CD4-positive, alpha-beta T cell (primary cell): Measurements from ENCODE around the gene KRTAP12-2. TPM values are rescaled to one million over a fixed set of nuclear protein-coding genes. Genes with fewer than 3 reads are reported as not detected.

ENCODE experiments used
- ATAC-seq: fragments of 200-7000 bp; cut with Tn5 transposase; one replicate; pipeline ENCODE4 v1.10.0; 2022; ENCODE audit warnings: mild to moderate bottlenecking; ENCODE audit not compliant: poor library complexity
- CTCF ChIA-PET: fragments of 350-600 bp; sonication (Branson Sonifier 250); formaldehyde crosslinking; loops from one replicate; lab custom pipeline; 2021; ENCODE audit warnings: antibody characterized with exemption, inconsistent platforms; lab: Charles Lee
- POLR2A ChIA-PET: fragments of 350-600 bp; sonication (Branson Sonifier 250); formaldehyde crosslinking; loops from one replicate; lab custom pipeline; 2021; ENCODE audit warnings: antibody characterized with exemption, inconsistent platforms; lab: Charles Lee
- DNase-seq, 14 experiments: peaks; one replicate each; pipeline ENCODE4 v3.0.0-alpha.2; 2013 to 2020; ENCODE audit warnings: mixed read lengths in 2 of 14
- H3K27ac ChIP-seq, 2 donors: one replicate each; pipeline versions ENCODE4 v1.5.1 to v1.7.0; 2013; ENCODE audit warnings: low read length in 2 of 2, low read depth in 1 of 2, mild to moderate bottlenecking in 1 of 2
- H3K27me3 ChIP-seq, 2 experiments: 1 replicate in 1 of 2; 2 replicates in 1 of 2; pipeline versions ENCODE4 v1.6.1 to v1.7.0; 2013; ENCODE audit warnings: low read length in 2 of 2, control low read depth in 1 of 2, mild to moderate bottlenecking in 1 of 2, moderate library complexity in 1 of 2; ENCODE audit not compliant: insufficient read depth in 2 of 2, control insufficient read depth in 1 of 2
- H3K36me3 ChIP-seq: one replicate; pipeline ENCODE4 v1.6.1; 2013; ENCODE audit warnings: low read length, control low read depth; ENCODE audit not compliant: insufficient read depth
- H3K4me1 ChIP-seq: one replicate; pipeline ENCODE4 v1.6.1; 2013; ENCODE audit warnings: low read length, control low read depth; ENCODE audit not compliant: insufficient read depth
- H3K4me3 ChIP-seq: one replicate; pipeline ENCODE4 v1.5.1; 2013; ENCODE audit warnings: mild to moderate bottlenecking, low read length, moderate library complexity
- H3K9me3 ChIP-seq, 2 experiments: 1 replicate in 1 of 2; 2 replicates in 1 of 2; pipeline versions ENCODE4 v1.6.1 to v1.7.0; 2013; ENCODE audit warnings: low read length in 2 of 2, mild to moderate bottlenecking in 2 of 2, control low read depth in 1 of 2, moderate library complexity in 1 of 2; ENCODE audit not compliant: control insufficient read depth in 1 of 2, insufficient read depth in 1 of 2
- H3K27ac Mint-ChIP-seq: one replicate; pipeline ENCODE4 v1.8.0; 2020; ENCODE audit warnings: mixed read lengths
- H3K27me3 Mint-ChIP-seq: one replicate; pipeline ENCODE4 v1.8.0; 2021; ENCODE audit warnings: mixed read lengths
- H3K36me3 Mint-ChIP-seq: one replicate; pipeline ENCODE4 v1.8.0; 2021; ENCODE audit warnings: low read depth, mixed read lengths
- H3K4me1 Mint-ChIP-seq: one replicate; pipeline ENCODE4 v1.8.0; 2021; ENCODE audit warnings: low read depth, mixed read lengths
- H3K4me3 Mint-ChIP-seq: one replicate; pipeline ENCODE4 v1.8.0; 2020; ENCODE audit warnings: mild to moderate bottlenecking, mixed read lengths
- H3K9me3 Mint-ChIP-seq: one replicate; pipeline ENCODE4 v1.8.0; 2020; ENCODE audit warnings: mixed read lengths
- CTCF ChIP-seq: fragments of 200-600 bp; IDR thresholded peaks from one replicate; pipeline ENCODE4 v1.8.0; 2022; ENCODE audit warnings: antibody characterized with exemption, mild to moderate bottlenecking
- intact Hi-C, 2 experiments: fragments of 100-400 bp; cut with DNase I in 1 of 2; cut with micrococcal nuclease in 1 of 2; formaldehyde crosslinking; loops; one replicate each; pipeline versions ENCODE4 v1.15.1 to v1.9.0; 2023 to 2025; cut with DNase I, micrococcal nuclease
- total RNA-seq, 174 experiments: library from RNA in 2 of 174; stranded (reverse) in 2 of 174; gene quantifications; one replicate each; pipeline ENCODE4 v1.2.3 and lab custom pipeline; 2021 to 2026

The KRTAP12-2 gene
- total RNA-seq, 2 experiments from 2014 or later = not detected

DNA sequence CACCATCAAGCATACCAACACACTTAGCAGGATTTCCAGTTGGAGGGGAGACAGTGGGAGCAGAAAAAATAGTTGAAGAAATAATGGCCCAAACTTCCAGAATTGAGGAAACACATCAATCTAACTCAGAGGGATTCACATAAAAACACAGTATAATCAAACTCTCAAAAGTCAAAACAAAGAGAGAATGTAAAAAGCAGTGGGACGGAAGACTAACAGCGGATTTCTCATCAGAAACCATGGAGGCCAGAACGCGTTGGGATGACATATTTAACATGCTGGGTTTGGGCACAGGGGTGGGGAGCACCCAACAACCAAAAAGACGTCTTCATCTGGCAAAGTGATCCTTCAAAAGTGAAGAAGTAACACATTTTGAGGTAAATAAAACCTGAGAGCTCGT, 46.8 kb downstream of the KRTAP12-2 start:
- intact Hi-C loops = loop anchor here (2.0 to 10.0 kb wide), 5 partner anchors 32 to 102 kb away; partner anchors contain the start of genes KRTAP10-1 (in 1 of the 2), KRTAP12-3 (in 1 of the 2) and KRTAP12-4 (in 1 of the 2)
- Histone ChIP-seq H3K4me3 (no peak overlapping the region), H3K9me3 (peaks cover 12 to 26% of the 10 kb centered on the region in 2 experiments), H3K27me3 (no peaks in the 10 kb centered on the region), H3K36me3 (no peaks in the 10 kb centered on the region), H3K27ac (peak overlapping the region; percentile 44 to 74), H3K4me1 (peaks cover 42% of the 10 kb centered on the region)
- no peak for TF ChIP-seq CTCF
- Mint-ChIP-seq H3K4me3 (peak overlapping the region; percentile 62), H3K4me1 (peaks cover 48% of the 10 kb centered on the region), H3K27ac (peak overlapping the region; percentile 88), H3K9me3 (peaks cover 28% of the 10 kb centered on the region), H3K27me3 (no peaks in the 10 kb centered on the region), H3K36me3 (peaks cover 53% of the 10 kb centered on the region)
- ATAC-seq (no peak), DNase-seq (no peak)
- CTCF ChIA-PET = no interaction called here
- POLR2A ChIA-PET = interaction anchor here (1.3 to 2.4 kb wide), 5 partner anchors 11 to 198 kb away, joined by 4 to 40 read pairs (median 5); partner anchors contain the start of genes KRTAP12-3 and SUMO3

DNA sequence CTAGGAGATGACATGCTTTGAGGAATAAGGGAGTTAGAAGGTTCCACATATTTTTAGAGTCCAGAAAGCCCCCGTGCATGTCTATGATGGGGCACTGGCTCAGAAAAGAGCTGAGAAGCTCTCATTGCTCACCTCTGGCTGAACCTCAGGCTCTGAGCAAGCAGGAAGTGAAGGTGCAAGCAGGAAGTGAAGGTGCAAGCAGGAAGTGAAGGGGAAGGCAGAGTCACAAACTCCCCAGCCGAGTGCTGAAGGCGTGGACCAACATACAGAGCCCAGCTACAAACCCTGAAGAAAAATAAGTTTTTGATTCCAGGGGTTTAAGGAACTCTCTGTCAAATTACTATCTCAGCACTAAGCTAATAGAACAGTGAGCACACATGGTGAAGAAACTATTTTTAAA, 47.8 kb downstream of the KRTAP12-2 start:
- ATAC-seq = peak; percentile 98
- peak overlapping the region; percentile 44 to 74 for H3K27ac ChIP-seq

GRCh38 chr21:44618504-44618903, 48.2 kb downstream of the KRTAP12-2 start:
- intact Hi-C loops = loop anchor here (2.0 to 10.0 kb wide), 5 partner anchors 34 to 104 kb away; partner anchors contain the start of genes KRTAP10-1 (in 1 of the 2), KRTAP12-3 (in 1 of the 2) and KRTAP12-4 (in 1 of the 2)
- H3K27me3 Mint-ChIP-seq = no peaks in the 10 kb centered on the region
- TF ChIP-seq CTCF = no peak
- DNase-seq (peak in 4 of 14 experiments; percentile 23 to 55 (median 34)), ATAC-seq (peak; percentile 55)
- H3K4me1 Mint-ChIP-seq = peaks cover 52% of the 10 kb centered on the region
- H3K4me3 Mint-ChIP-seq = peak overlapping the region; percentile 31
- Histone ChIP-seq H3K9me3 (peaks cover 12 to 13% of the 10 kb centered on the region in 2 experiments), H3K4me1 (peaks cover 42% of the 10 kb centered on the region), H3K36me3 (no peaks in the 10 kb centered on the region), H3K4me3 (no peak overlapping the region), H3K27me3 (no peaks in the 10 kb centered on the region), H3K27ac (peak overlapping the region; percentile 44 to 74)
- H3K27ac Mint-ChIP-seq = peak overlapping the region; percentile 88
- ChIA-PET POLR2A (interaction anchor here (0.9 to 2.4 kb wide), 10 partner anchors 10 to 256 kb away, joined by 3 to 40 read pairs (median 5); partner anchors contain the start of genes KRTAP12-3 and SUMO3), CTCF (no interaction called here)
- H3K36me3 Mint-ChIP-seq = peaks cover 46% of the 10 kb centered on the region
- H3K9me3 Mint-ChIP-seq = peaks cover 24% of the 10 kb centered on the region

More for the DNA sequence above, 47.8 kb downstream of the KRTAP12-2 start:
- peak; percentile 44 to 89 (median 60) for DNase-seq
- POLR2A ChIA-PET = interaction anchor here (0.9 to 2.4 kb wide), 10 partner anchors 9 to 255 kb away, joined by 3 to 40 read pairs (median 5); partner anchors contain the start of genes KRTAP12-3 and SUMO3
- Histone ChIP-seq H3K4me1 (peaks cover 42% of the 10 kb centered on the region), H3K27me3 (no peaks in the 10 kb centered on the region), H3K9me3 (peaks cover 12 to 16% of the 10 kb centered on the region in 2 experiments), H3K36me3 (no peaks in the 10 kb centered on the region), H3K4me3 (no peak overlapping the region)
- peak overlapping the region; percentile 88 for H3K27ac Mint-ChIP-seq
- CTCF ChIA-PET = no interaction called here
- peak overlapping the region; percentile 26 for H3K4me3 Mint-ChIP-seq
- peaks cover 52% of the 10 kb centered on the region for H3K4me1 Mint-ChIP-seq
- no peak for TF ChIP-seq CTCF
- peaks cover 50% of the 10 kb centered on the region for H3K36me3 Mint-ChIP-seq
- intact Hi-C loops = loop anchor here (2.0 to 10.0 kb wide), 5 partner anchors 33 to 103 kb away; partner anchors contain the start of genes KRTAP10-1 (in 1 of the 2), KRTAP12-3 (in 1 of the 2) and KRTAP12-4 (in 1 of the 2)
- H3K9me3 Mint-ChIP-seq = peaks cover 27% of the 10 kb centered on the region
- H3K27me3 Mint-ChIP-seq = no peaks in the 10 kb centered on the region
